ENCODE data around the gene SLC9A6.
"Not testable (repeated sequence)": the region's sequence is repeated elsewhere in the genome, so short reads cannot be mapped to it uniquely, and the experiment has no call there.

SLC9A6 gene

GRCh38 chrX:136029766-136030165, 44.5 kb downstream of the SLC9A6 start:
- DNase-seq (ENCODE audit: low spot score) = no peak

GRCh38 chrX:136030303-136031191, 45.3 kb downstream of the SLC9A6 start:
- no peak for DNase-seq (ENCODE audit: low spot score)

- DNase-seq (ENCODE audit: low spot score) = no peak
Observed at GRCh38 chrX:136031626-136032025, 46.4 kb downstream of the SLC9A6 start.

- DNase-seq (ENCODE audit: low spot score) = no peak
Observed at GRCh38 chrX:136032370-136032769, 47.1 kb downstream of the SLC9A6 start.

GRCh38 chrX:136034668-136035067, 49.4 kb downstream of the SLC9A6 start:
- no peak for DNase-seq (ENCODE audit: low spot score)

- no peak for DNase-seq (ENCODE audit: low spot score)
Observed at GRCh38 chrX:136035663-136036062, 50.4 kb downstream of the SLC9A6 start.

- DNase-seq (ENCODE audit: low spot score) = no peak
Observed at GRCh38 chrX:136039485-136039884, 54.2 kb downstream of the SLC9A6 start.

GRCh38 chrX:136039968-136040367, 54.7 kb downstream of the SLC9A6 start:
- DNase-seq (ENCODE audit: low spot score) = no peak

GRCh38 chrX:136041254-136041812, 56.1 kb downstream of the SLC9A6 start:
- no peak for DNase-seq (ENCODE audit: low spot score)

- no peak for DNase-seq (ENCODE audit: low spot score)
Observed at GRCh38 chrX:136045008-136045407, 59.8 kb downstream of the SLC9A6 start.

GRCh38 chrX:136046295-136047015, 61.2 kb downstream of the SLC9A6 start:
- no peak for DNase-seq (ENCODE audit: low spot score)

GRCh38 chrX:136047016-136047642, 61.9 kb downstream of the SLC9A6 start:
- no peak for DNase-seq (ENCODE audit: low spot score)

- no peak for DNase-seq (ENCODE audit: low spot score)
Observed at GRCh38 chrX:136047969-136048368, 62.7 kb downstream of the SLC9A6 start.

GRCh38 chrX:136048446-136048845, 63.2 kb downstream of the SLC9A6 start:
- DNase-seq (ENCODE audit: low spot score) = no peak

GRCh38 chrX:136049608-136050007, 64.4 kb downstream of the SLC9A6 start:
- no peak for DNase-seq (ENCODE audit: low spot score)

- not testable (repeated sequence) for DNase-seq (ENCODE audit: low spot score)
Observed at GRCh38 chrX:136050875-136051274, 65.6 kb downstream of the SLC9A6 start.

- no peak for DNase-seq (ENCODE audit: low spot score)
Observed at GRCh38 chrX:136051611-136052010, 66.4 kb downstream of the SLC9A6 start.

GRCh38 chrX:136055651-136056221, 70.5 kb downstream of the SLC9A6 start:
- no peak for DNase-seq (ENCODE audit: low spot score)

GRCh38 chrX:136057567-136057966, 72.3 kb downstream of the SLC9A6 start:
- no peak for DNase-seq (ENCODE audit: low spot score)

GRCh38 chrX:136059350-136059749, 74.1 kb downstream of the SLC9A6 start:
- no peak for DNase-seq (ENCODE audit: low spot score)

- DNase-seq (ENCODE audit: low spot score) = no peak
Observed at GRCh38 chrX:136061286-136061685, 76.1 kb downstream of the SLC9A6 start.

GRCh38 chrX:136061696-136062095, 76.5 kb downstream of the SLC9A6 start:
- DNase-seq (ENCODE audit: low spot score) = no peak

Data from SK-N-DZ (cell line).